OCI-LY7 (cell line): ENCODE data around the gene CANT1. TPM values are rescaled to one million over a fixed set of nuclear protein-coding genes. Genes with fewer than 3 reads are reported as not detected.

Source experiments
- BruUV-seq: library from RNA; stranded (reverse); fragments of 400-500 nt; replicated peaks from 2 replicates; lab custom pipeline; 2021; lab: Mats Ljungman, UMichigan
- CTCF ChIA-PET: fragments of 300-600 bp; sonication (Branson Sonifier 250); formaldehyde crosslinking; loops from one replicate; lab custom pipeline; 2022; ENCODE audit warnings: antibody characterized with exemption; ENCODE audit not compliant: unreplicated experiment; lab: Charles Lee
- POLR2A ChIA-PET: fragments of 300-600 bp; sonication (Branson Sonifier 250); formaldehyde crosslinking; loops from one replicate; lab custom pipeline; 2022; ENCODE audit warnings: antibody characterized with exemption; lab: Charles Lee
- DNase-seq: peaks from one replicate; pipeline ENCODE4 v3.0.0-alpha.2; 2015; ENCODE audit warnings: low spot score
- H2AFZ ChIP-seq: fragments of 200-600 bp; sonication (generic), shearing (Covaris generic); 2 replicates; pipeline ENCODE4 v1.6.1; 2014; ENCODE audit warnings: mild to moderate bottlenecking, antibody characterized with exemption, low read length, moderate library complexity
- H3K27ac ChIP-seq: fragments of 200-600 bp; sonication (generic); 2 replicates; pipeline ENCODE4 v1.5.1; 2014; ENCODE audit warnings: mixed run types, low read depth, mild to moderate bottlenecking, moderate library complexity, low read length, inconsistent platforms; ENCODE audit not compliant: poor library complexity, severe bottlenecking
- H3K36me3 ChIP-seq: fragments of 200-600 bp; sonication (generic); 2 replicates; pipeline ENCODE4 v1.6.1; 2014; ENCODE audit warnings: mild to moderate bottlenecking, antibody characterized with exemption, low read length, moderate library complexity, mixed read lengths; ENCODE audit not compliant: insufficient read depth
- H3K4me1 ChIP-seq: fragments of 200-600 bp; sonication (generic); 2 replicates; pipeline ENCODE4 v1.5.1; 2014; ENCODE audit warnings: mild to moderate bottlenecking, low read length; ENCODE audit not compliant: insufficient read depth, poor library complexity, severe bottlenecking
- H3K4me2 ChIP-seq: fragments of 200-600 bp; sonication (generic); 2 replicates; pipeline ENCODE4 v1.6.1; 2014; ENCODE audit warnings: mild to moderate bottlenecking, low read length
- H3K4me3 ChIP-seq: fragments of 200-600 bp; sonication (generic); 2 replicates; pipeline ENCODE4 v1.5.1; 2014; ENCODE audit warnings: mild to moderate bottlenecking, low read depth, low read length; ENCODE audit not compliant: poor library complexity, severe bottlenecking
- H3K79me2 ChIP-seq: fragments of 200-600 bp; sonication (generic); 2 replicates; pipeline ENCODE4 v1.6.1; 2016; ENCODE audit warnings: low read depth, mild to moderate bottlenecking, low read length, moderate library complexity, mixed read lengths; ENCODE audit not compliant: insufficient read depth
- H3K9me2 ChIP-seq: fragments of 200-600 bp; sonication (generic); 2 replicates; pipeline ENCODE4 v1.6.1; 2016; ENCODE audit warnings: mild to moderate bottlenecking, low read length, mixed read lengths; ENCODE audit not compliant: insufficient read depth
- H3K9me3 ChIP-seq: fragments of 200-600 bp; sonication (generic); 2 replicates; pipeline ENCODE4 v1.6.1; 2014; ENCODE audit warnings: mild to moderate bottlenecking, mixed run types, low read length, mixed read lengths
- H4K20me1 ChIP-seq: fragments of 200-600 bp; sonication (generic); 2 replicates; pipeline ENCODE4 v1.6.1; 2014; ENCODE audit warnings: mild to moderate bottlenecking, antibody characterized with exemption, low read length, moderate library complexity, mixed read lengths; ENCODE audit not compliant: insufficient read depth
- CTCF ChIP-seq: fragments of 200-600 bp; sonication (generic); conservative IDR thresholded peaks from 2 replicates; pipeline ENCODE4 v1.5.1; 2014; ENCODE audit warnings: mild to moderate bottlenecking, antibody characterized with exemption, low read length, moderate library complexity, mixed read lengths
- EZH2phosphoT487 ChIP-seq: fragments of 200-600 bp; sonication (generic); IDR thresholded peaks from 2 replicates; pipeline ENCODE4 v1.6.1; 2018; ENCODE audit warnings: low read depth, borderline replicate concordance, mild to moderate bottlenecking, mixed run types, antibody characterized with exemption, low read length, moderate library complexity, mixed read lengths
- intact Hi-C: fragments of 100-400 bp; cut with micrococcal nuclease; formaldehyde crosslinking; loops from one replicate; pipeline ENCODE4 v1.10.0; 2022; ENCODE audit not compliant: unreplicated experiment
- total RNA-seq, 2 experiments: library from RNA; depleted of rRNA in 1 of 2; stranded (reverse); fragments of >200 nt in 1 of 2; shearing (Covaris generic) in 1 of 2; gene quantifications; 2 replicates each; pipeline ENCODE4 v1.2.3, GENCODE V29; 2014 to 2022

Gene CANT1
- total RNA-seq, 2 experiments from 2014 or later, result 37.2 to 60.5 TPM

GRCh38 chr17:79001190-79002020 is 8.2 kb downstream of the CANT1 start:
- Histone ChIP-seq H4K20me1 (no peaks in the 10 kb centered on the region; the same call in 1 of the 2 replicates), H3K4me3 (no peak overlapping the region), H3K9me2 (no peaks in the 10 kb centered on the region), H3K4me2 (no peak overlapping the region), H3K27ac (no peak overlapping the region), H3K9me3 (no peaks in the 10 kb centered on the region), H2AFZ (no peak overlapping the region), H3K36me3 (peaks cover 40% of the 10 kb centered on the region), H3K79me2 (no peaks in the 10 kb centered on the region), H3K4me1 (no peaks in the 10 kb centered on the region)
- no peak for TF ChIP-seq EZH2phosphoT487
- no peak for TF ChIP-seq CTCF
- intact Hi-C loops, result no loop called here
- no peak for DNase-seq
- no TSS peak for BruUV-seq
- ChIA-PET POLR2A (no interaction called here), CTCF (interaction anchor here (0.7 kb wide), 1 partner anchor 35 kb away, joined by 3 read pairs; no protein-coding TSS in a partner anchor)

- no peak for DNase-seq
- Histone ChIP-seq H3K9me3 (no peaks in the 10 kb centered on the region), H4K20me1 (no peaks in the 10 kb centered on the region; the same call in 1 of the 2 replicates), H3K36me3 (peaks cover 49% of the 10 kb centered on the region), H2AFZ (no peak overlapping the region), H3K4me2 (no peak overlapping the region), H3K27ac (no peak overlapping the region), H3K4me1 (no peaks in the 10 kb centered on the region), H3K79me2 (no peaks in the 10 kb centered on the region), H3K4me3 (no peak overlapping the region), H3K9me2 (no peaks in the 10 kb centered on the region)
- ChIA-PET POLR2A (no interaction called here), CTCF (interaction anchor here (0.7 kb wide), 1 partner anchor 36 kb away, joined by 3 read pairs; no protein-coding TSS in a partner anchor)
- TF ChIP-seq CTCF (no peak), EZH2phosphoT487 (no peak)
- BruUV-seq, result no TSS peak
- intact Hi-C loops, result no loop called here
These were observed 9.0 kb downstream of the CANT1 start for GRCh38 chr17:79000396-79001189.
